Measurements from ENCODE around the gene LPIN3. TPM values are rescaled to one million over a fixed set of nuclear protein-coding genes. Genes with fewer than 3 reads are reported as not detected.

The LPIN3 gene
- total and polyA plus RNA-seq, 2 donors (not counting 3 experiments of a cell fraction or from before 2014, with no cell fraction given): 2.1 to 3.0 TPM

- no peaks in the 10 kb centered on the region for H3K79me2 ChIP-seq (ENCODE audit: control insufficient read depth, insufficient read depth, low read length)
- POLR2A ChIA-PET: no interaction called here
- intact Hi-C loops (cut with micrococcal nuclease): no loop called here
- CTCF ChIA-PET: interaction anchor here (1.5 kb wide), 1 partner anchor 191 kb away, joined by 8 read pairs; no protein-coding TSS in a partner anchor
- H4K20me1 ChIP-seq (replicated peaks; ENCODE audit: control insufficient read depth, extremely low read depth, insufficient read depth, low read length): no peaks in the 10 kb centered on the region
- H3K9ac ChIP-seq (replicated peaks; ENCODE audit: extremely low read depth, insufficient read depth, low read length): no peak overlapping the region
- H3K27ac ChIP-seq (ENCODE audit: insufficient read depth, low read depth, low read length): no peak overlapping the region
- H2AFZ ChIP-seq (ENCODE audit: low read depth, low read length): no peak overlapping the region
- TF ChIP-seq CTCF (IDR thresholded peaks at IDR 0.05; ENCODE audit: extremely low read depth in 1 of 2, insufficient read depth in 1 of 2, low read depth in 1 of 2, low read length in 2 of 2) (no peak), POLR2AphosphoS5 (IDR thresholded peaks at IDR 0.05; ENCODE audit: insufficient read depth, low read depth, low read length) (no peak), GATA2 (IDR thresholded peaks at IDR 0.05; ENCODE audit: insufficient read depth, insufficient read length, low read depth, low read length) (no peak), FOS (IDR thresholded peaks at IDR 0.05; ENCODE audit: borderline replicate concordance, insufficient read depth, low read length) (no peak), MYC (IDR thresholded peaks at IDR 0.05; ENCODE audit: low read depth, low read length) (no peak), POLR2A (IDR thresholded peaks at IDR 0.05; ENCODE audit: low read depth, low read length) (no peak), EZH2 (IDR thresholded peaks at IDR 0.05; ENCODE audit: borderline replicate concordance, low read depth, low read length, severe bottlenecking) (no peak), JUN (IDR thresholded peaks at IDR 0.05; ENCODE audit: borderline replicate concordance, insufficient read depth, insufficient read length, low read depth) (no peak), MAX (IDR thresholded peaks at IDR 0.05; ENCODE audit: insufficient read depth, insufficient read length) (no peak)
- BruUV-seq (replicated peaks): no TSS peak
- H3K36me3 ChIP-seq (ENCODE audit: control insufficient read depth in 2 of 2, extremely low read depth in 1 of 2, insufficient read depth in 2 of 2, low read length in 2 of 2): no peaks in the 10 kb centered on the region
- no peaks in the 10 kb centered on the region for H3K9me1 ChIP-seq (replicated peaks; ENCODE audit: control insufficient read depth, extremely low read depth, insufficient read depth, low read length)
- H3K4me3 ChIP-seq (replicated peaks in 1 of 3; ENCODE audit: insufficient read depth in 1 of 3, low read depth in 1 of 3, low read length in 3 of 3): no peak overlapping the region
- no peak for FAIRE-seq
- H3K4me1 ChIP-seq (ENCODE audit: control insufficient read depth, extremely low read depth, insufficient read depth, low read length): no peaks in the 10 kb centered on the region
- H3K9me3 ChIP-seq (replicated peaks; ENCODE audit: control insufficient read depth, insufficient read depth, low read length): no peaks in the 10 kb centered on the region
- H3K27me3 ChIP-seq (ENCODE audit: control insufficient read depth in 2 of 2, insufficient read depth in 2 of 2, low read length in 2 of 2): peaks cover 27 to 34% of the 10 kb centered on the region in 2 experiments
- DNase-seq (ENCODE audit: low read depth, low spot score): no peak
- dilution Hi-C loops (cut with MboI; ENCODE audit: extremely low pct_ligation_motif_present, low sequenced_read_pairs): no loop called here
- no peak overlapping the region for H3K4me2 ChIP-seq (ENCODE audit: insufficient read depth, low read length)
Measured at GRCh38 chr20:41364236-41364855, 23.7 kb downstream of the LPIN3 start.
